ENCODE data around the gene ABCF3. TPM values are rescaled to one million over a fixed set of nuclear protein-coding genes. Genes with fewer than 3 reads are reported as not detected.

ABCF3 gene
- total and polyA plus RNA-seq, 2 of the 13 experiments (the other 11 are each of a cell fraction or from before 2014, with no cell fraction given), result 38.8 to 46.5 TPM

GRCh38 chr3:184186184-184186901 is at the start of gene ABCF3 (continued):
- TF ChIP-seq ZNF891 (CRISPR knock-in tag; IDR thresholded peaks at IDR 0.05) (peak; percentile 58), KDM5A (IDR thresholded peaks at IDR 0.05; ENCODE audit: borderline replicate concordance, low read length) (peak; percentile 79), JUNB (CRISPR knock-in tag; IDR thresholded peaks at IDR 0.05; ENCODE audit: borderline replicate concordance) (no peak), MBD4 (IDR thresholded peaks at IDR 0.05; ENCODE audit: borderline replicate concordance, low read length) (no peak), STAT6 (CRISPR knock-in tag; IDR thresholded peaks at IDR 0.05; ENCODE audit: borderline replicate concordance) (no peak), ELF3 (CRISPR knock-in tag; IDR thresholded peaks at IDR 0.05) (no peak), ZNF512 (CRISPR knock-in tag; IDR thresholded peaks at IDR 0.05) (no peak), AGO1 (IDR thresholded peaks at IDR 0.05; ENCODE audit: low read depth, low read length, poor library complexity, severe bottlenecking) (peak; percentile 60), ZZZ3 (CRISPR knock-in tag; IDR thresholded peaks at IDR 0.05; ENCODE audit: borderline replicate concordance) (0 out of 2 replicates have a peak, but pooled peaks have one; percentile 50), KAT7 (CRISPR knock-in tag; IDR thresholded peaks at IDR 0.05; ENCODE audit: borderline replicate concordance) (peak; percentile 70; the same call in 1 of the 2 replicates), CSRNP1 (CRISPR knock-in tag; IDR thresholded peaks at IDR 0.05) (0 out of 2 replicates have a peak, but pooled peaks have one; percentile 1), RFXANK (CRISPR knock-in tag; IDR thresholded peaks at IDR 0.05) (no peak), NFYB (CRISPR knock-in tag; IDR thresholded peaks at IDR 0.05) (no peak), RORA (CRISPR knock-in tag; IDR thresholded peaks at IDR 0.05) (no peak), ZMAT3 (CRISPR knock-in tag; conservative IDR thresholded peaks at IDR 0.05) (peak; percentile 91; the same call in 1 of the 2 replicates), HNF4G (IDR thresholded peaks at IDR 0.05; ENCODE audit: borderline replicate concordance, low read depth, low read length) (no peak), HNF4G (CRISPR knock-in tag; IDR thresholded peaks at IDR 0.05; ENCODE audit: borderline replicate concordance, low read depth) (no peak), JUN (CRISPR knock-in tag; IDR thresholded peaks at IDR 0.05) (peak; percentile 53; the same call in 1 of the 2 replicates), RBFOX2 (IDR thresholded peaks at IDR 0.05; ENCODE audit: low read depth, low read length) (0 out of 2 replicates have a peak, but pooled peaks have one; percentile 17), NFATC3 (CRISPR knock-in tag; IDR thresholded peaks at IDR 0.05) (0 out of 2 replicates have a peak, but pooled peaks have one; percentile 18), PRMT3 (CRISPR knock-in tag; IDR thresholded peaks at IDR 0.05; ENCODE audit: borderline replicate concordance, low read depth) (0 out of 2 replicates have a peak, but pooled peaks have one; percentile 56)
- TF ChIP-seq, protein P1, sequence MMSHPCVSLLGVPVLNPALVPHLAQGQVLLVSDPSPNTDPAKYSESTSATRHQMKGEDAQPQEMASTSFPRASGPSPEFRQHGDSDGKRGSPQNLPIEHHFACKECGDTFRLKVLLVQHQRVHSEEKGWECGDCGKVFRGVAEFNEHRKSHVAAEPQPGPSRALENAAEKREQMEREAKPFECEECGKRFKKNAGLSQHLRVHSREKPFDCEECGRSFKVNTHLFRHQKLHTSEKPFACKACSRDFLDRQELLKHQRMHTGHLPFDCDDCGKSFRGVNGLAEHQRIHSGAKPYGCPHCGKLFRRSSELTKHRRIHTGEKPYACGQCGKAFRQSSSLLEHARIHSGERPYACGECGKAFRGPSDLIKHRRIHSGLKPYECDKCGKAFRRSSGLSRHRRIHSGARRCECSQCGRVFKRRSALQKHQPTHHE (CRISPR knock-in tag; IDR thresholded peaks at IDR 0.05; ENCODE audit: borderline replicate concordance), result 0 out of 2 replicates have a peak, but pooled peaks have one; percentile 50

Data from HepG2 (cell line).